HepG2 (cell line): Measurements from ENCODE around the gene FXYD1. TPM values are rescaled to one million over a fixed set of nuclear protein-coding genes. Genes with fewer than 3 reads are reported as not detected.

Experiments used
- ADNP ChIP-seq: sonication (generic); formaldehyde crosslinking; IDR thresholded peaks from 2 replicates; pipeline ENCODE4 v1.4.0; 2020; ENCODE audit warnings: missing genetic modification reagents
- AGO1 ChIP-seq: fragments of 200-400 bp; formaldehyde crosslinking; IDR thresholded peaks from 2 replicates; pipeline ENCODE4 v1.6.1; 2017; ENCODE audit warnings: mild to moderate bottlenecking, low read depth, low read length, moderate library complexity; ENCODE audit not compliant: poor library complexity, severe bottlenecking
- DMTF1 ChIP-seq: sonication (generic); formaldehyde crosslinking; IDR thresholded peaks from 2 replicates; pipeline ENCODE4 v1.4.0; 2020; ENCODE audit warnings: mild to moderate bottlenecking, missing genetic modification reagents
- FOXP4 ChIP-seq: sonication (generic); formaldehyde crosslinking; IDR thresholded peaks from 2 replicates; pipeline ENCODE4 v1.4.0; 2020; ENCODE audit warnings: missing genetic modification reagents
- HDAC6 ChIP-seq: fragments of 200-600 bp; sonication (generic); IDR thresholded peaks from 2 replicates; pipeline ENCODE4 v1.7.0; 2017; ENCODE audit warnings: mild to moderate bottlenecking, antibody characterized with exemption, low read length, low read depth
- HES4 ChIP-seq: sonication (generic); formaldehyde crosslinking; IDR thresholded peaks from 2 replicates; pipeline ENCODE4 v1.9.0; 2021; ENCODE audit warnings: mild to moderate bottlenecking, missing genetic modification reagents, borderline replicate concordance
- HHEX ChIP-seq: IDR thresholded peaks from 2 replicates; pipeline ENCODE4 v1.6.1; 2016; ENCODE audit warnings: control low read depth
- HMGXB4 ChIP-seq, 2 experiments: sonication (generic) in 1 of 2; formaldehyde crosslinking in 1 of 2; IDR thresholded peaks; 2 replicates each; pipeline versions ENCODE4 v1.4.0 to v1.6.1; 2018 to 2020; ENCODE audit warnings: missing genetic modification reagents in 2 of 2, borderline replicate concordance in 1 of 2, low read depth in 1 of 2, mild to moderate bottlenecking in 1 of 2, missing biosample characterization in 1 of 2
- NR1H2 ChIP-seq: sonication (generic); formaldehyde crosslinking; IDR thresholded peaks from 2 replicates; pipeline ENCODE4 v1.8.1; 2022; ENCODE audit warnings: low read depth, missing genetic modification reagents, borderline replicate concordance
- NR2F6 ChIP-seq, 2 experiments: IDR thresholded peaks; 2 replicates each; pipeline ENCODE4 v1.6.1; 2016; ENCODE audit warnings: antibody characterized with exemption in 1 of 2, mild to moderate bottlenecking in 1 of 2
- PAXIP1 ChIP-seq: sonication (generic); formaldehyde crosslinking; conservative IDR thresholded peaks from 2 replicates; pipeline ENCODE4 v1.4.0; 2020; ENCODE audit warnings: mild to moderate bottlenecking, missing genetic modification reagents, moderate library complexity
- PHF21A ChIP-seq: sonication (generic); formaldehyde crosslinking; IDR thresholded peaks from 2 replicates; pipeline ENCODE4 v1.5.0; 2020; ENCODE audit warnings: mild to moderate bottlenecking, missing genetic modification reagents
- TAF1 ChIP-seq: sonication (generic); formaldehyde crosslinking; IDR thresholded peaks from 2 replicates; pipeline ENCODE4 v1.4.0; 2020; ENCODE audit warnings: missing genetic modification reagents
- ZNF136 ChIP-seq: sonication (generic); formaldehyde crosslinking; IDR thresholded peaks from 2 replicates; pipeline ENCODE4 v1.8.1; 2022; ENCODE audit warnings: low read depth, mild to moderate bottlenecking, moderate library complexity, missing genetic modification reagents
- ZNF232 ChIP-seq: sonication (generic); formaldehyde crosslinking; IDR thresholded peaks from 2 replicates; pipeline ENCODE4 v1.4.0; 2020; ENCODE audit warnings: missing genetic modification reagents, borderline replicate concordance
- ZNF800 ChIP-seq: sonication (generic); formaldehyde crosslinking; IDR thresholded peaks from 2 replicates; pipeline ENCODE4 v1.4.0; 2020; ENCODE audit warnings: missing genetic modification reagents
- polyA plus RNA-seq, 8 experiments: library from polyadenylated mRNA; depleted of rRNA in 3 of 8; stranded (reverse) in 7 of 8; unstranded in 1 of 8; fragments of >200 nt; fragmentation: Illumina TruSeq in 4 of 8; extraction: Trizol in 4 of 8; gene quantifications; 2 replicates each; pipeline versions ENCODE4 v1.2.1 to v1.2.3, GENCODE V29; 2011 to 2016; ENCODE audit warnings: low read depth in 4 of 8, missing spikeins in 1 of 8, mixed read lengths in 1 of 8; ENCODE audit not compliant: insufficient read depth in 1 of 8
- total RNA-seq, 5 experiments: library from RNA; depleted of rRNA; stranded (reverse); fragments of >200 nt; fragmentation: Illumina TruSeq; extraction: Trizol; gene quantifications; 2 replicates each; pipeline ENCODE4 v1.2.3, GENCODE V29; 2016; ENCODE audit warnings: low read depth in 1 of 5

Gene FXYD1
- total and polyA plus RNA-seq, 2 of the 13 experiments (the other 11 are each of a cell fraction or from before 2014, with no cell fraction given), result 31.2 TPM; not detected in 1

- 0 out of 4 replicates have a peak, but pooled peaks of 1 of the 2 experiments have one; percentile 44 for TF ChIP-seq HMGXB4 (CRISPR knock-in tag; IDR thresholded peaks at IDR 0.05; ENCODE audit: borderline replicate concordance in 1 of 2, low read depth in 1 of 2)
- TF ChIP-seq TAF1 (CRISPR knock-in tag), result no peak
- TF ChIP-seq NR1H2, result no peak
- TF ChIP-seq ADNP (CRISPR knock-in tag), result no peak
- no peak for TF ChIP-seq HHEX (CRISPR knock-in tag)
- TF ChIP-seq ZNF800 (CRISPR knock-in tag), result no peak
- no peak for TF ChIP-seq AGO1
- no peak for TF ChIP-seq NR2F6 (IDR thresholded peaks at IDR 0.05)
- TF ChIP-seq NR2F6 (CRISPR knock-in tag; IDR thresholded peaks at IDR 0.05), result no peak
- no peak for TF ChIP-seq FOXP4 (CRISPR knock-in tag)
- no peak for TF ChIP-seq ZNF136 (CRISPR knock-in tag)
- no peak for TF ChIP-seq ZNF232 (CRISPR knock-in tag)
- TF ChIP-seq PHF21A (CRISPR knock-in tag), result no peak
- TF ChIP-seq PAXIP1 (CRISPR knock-in tag), result 0 out of 2 replicates have a peak, but pooled peaks have one; percentile 21
- TF ChIP-seq HDAC6, result no peak
- TF ChIP-seq DMTF1 (CRISPR knock-in tag), result no peak
- no peak for TF ChIP-seq HES4 (CRISPR knock-in tag)
Measured at GRCh38 chr19:35114353-35115176, 24.1 kb upstream of the FXYD1 start (continued).
